C4-2B (cell line): ENCODE measurements around the gene LRRIQ4.

Source experiments
- H3K27ac ChIP-seq: fragments of 450-650 bp; 2 replicates; pipeline ENCODE4 v1.5.1; 2017
- CTCF ChIP-seq: fragments of 450-650 bp; conservative IDR thresholded peaks from 2 replicates; pipeline ENCODE4 v1.5.1; 2017; ENCODE audit warnings: mild to moderate bottlenecking
- ZFX ChIP-seq: fragments of 450-650 bp; IDR thresholded peaks from 2 replicates; pipeline ENCODE4 v1.6.1; 2017

LRRIQ4 gene

GRCh38 chr3:169863458-169863899 is 50.8 kb downstream of the LRRIQ4 start:
- TF ChIP-seq ZFX = no peak
- peak; percentile 99 for TF ChIP-seq CTCF
- H3K27ac ChIP-seq = no peak overlapping the region

DNA sequence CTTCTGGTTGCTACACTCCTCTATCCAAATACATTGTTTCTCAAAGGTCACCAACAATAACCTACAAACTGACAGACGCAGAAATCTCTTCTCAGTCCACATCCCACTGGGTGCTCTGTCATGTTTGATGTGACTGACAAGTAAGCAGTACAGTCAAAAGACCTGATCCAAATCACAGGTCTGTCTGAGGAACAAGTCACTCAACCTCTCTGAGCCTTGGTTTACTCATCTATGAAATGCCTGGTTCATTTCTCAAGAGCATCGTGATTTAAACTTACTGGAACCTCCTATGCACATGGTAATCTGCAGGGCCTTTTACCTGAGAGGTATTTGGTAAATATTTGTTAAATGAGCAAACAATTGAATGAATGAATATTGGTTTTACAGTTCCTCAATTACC is 51.6 kb downstream of the LRRIQ4 start:
- no peak for TF ChIP-seq CTCF
- TF ChIP-seq ZFX = no peak

GRCh38 chr3:169865176-169865767 is 52.6 kb downstream of the LRRIQ4 start:
- TF ChIP-seq ZFX = no peak
- no peak for TF ChIP-seq CTCF
- no peak overlapping the region for H3K27ac ChIP-seq

More for the DNA sequence above, 51.6 kb downstream of the LRRIQ4 start:
- H3K27ac ChIP-seq = no peak overlapping the region

DNA sequence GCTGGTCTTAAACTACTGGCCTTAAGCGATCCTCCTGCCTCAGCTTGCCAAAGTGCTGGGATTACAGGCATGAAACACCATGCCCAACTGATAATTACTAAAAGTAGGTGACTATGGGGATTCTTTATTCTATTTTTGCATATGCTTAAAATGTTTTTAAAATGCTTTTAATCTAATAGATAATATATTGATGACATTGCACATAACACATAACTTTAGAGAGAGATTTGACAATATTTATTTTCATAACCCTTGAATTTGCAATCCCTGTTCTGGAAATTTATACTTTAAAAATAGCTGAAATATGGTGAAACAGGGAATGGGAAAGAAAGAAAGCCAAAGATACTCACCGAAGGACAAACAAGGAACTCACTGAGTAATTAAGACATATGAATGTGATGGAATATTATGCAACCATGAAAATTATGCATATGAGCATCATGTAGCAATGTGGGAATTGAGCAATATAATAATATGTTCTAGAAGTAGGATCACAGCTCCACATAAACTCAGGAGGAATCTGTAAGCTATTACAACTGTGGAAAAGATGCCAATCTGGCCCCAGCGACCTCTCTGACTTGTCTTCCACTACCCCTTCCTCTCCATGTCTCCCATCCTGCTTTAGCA is 55.0 kb downstream of the LRRIQ4 start:
- TF ChIP-seq ZFX (no peak), CTCF (no peak)

DNA sequence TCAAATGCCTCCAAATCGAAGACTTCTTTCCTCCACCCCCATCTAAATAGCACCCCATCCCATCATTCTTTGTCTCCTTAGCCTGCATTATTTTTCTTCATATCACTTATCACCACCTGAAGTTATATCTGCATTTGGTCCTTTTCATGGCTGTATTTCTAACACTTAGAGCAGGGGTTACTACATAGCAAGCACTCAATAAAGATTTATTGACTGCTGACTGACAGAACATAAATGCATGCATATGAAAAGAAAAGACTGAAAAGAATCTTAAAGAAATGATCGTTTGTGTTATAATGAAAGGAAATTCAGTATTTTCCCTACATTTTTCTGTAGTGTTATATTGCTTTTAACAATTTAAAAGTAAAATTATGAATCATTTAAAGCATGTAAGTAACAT is 55.7 kb downstream of the LRRIQ4 start:
- TF ChIP-seq ZFX (no peak), CTCF (no peak)
- H3K27ac ChIP-seq = no peak overlapping the region

More for the DNA sequence above, 55.0 kb downstream of the LRRIQ4 start:
- no peak overlapping the region for H3K27ac ChIP-seq

GRCh38 chr3:169869484-169870220 is 57.0 kb downstream of the LRRIQ4 start, which contains the start of gene LRRC31:
LRRC31 (minus strand) TSS chr3:169869935; CDS start chr3:169869807, 128 bp downstream.
- H3K27ac ChIP-seq = peak within 1 kb of the TSS; percentile 19; the same call in 1 of the 2 replicates
- no peak for TF ChIP-seq CTCF
- no peak for TF ChIP-seq ZFX
